Upper lobe of right lung (tissue), 1 donor: Measurements from ENCODE around the gene SHB. TPM values are rescaled to one million over a fixed set of nuclear protein-coding genes. Genes with fewer than 3 reads are reported as not detected.

Source experiments
- ATAC-seq: fragments of 200-7000 bp; cut with Tn5 transposase; one replicate; pipeline ENCODE4 v1.9.1; 2020; ENCODE audit warnings: mild to moderate bottlenecking, moderate library complexity
- DNase-seq: peaks from one replicate; pipeline ENCODE4 v3.0.0-alpha.2; 2020
- H3K27ac ChIP-seq: fragments of 200-600 bp; one replicate; pipeline ENCODE4 v1.8.0; 2022
- H3K27me3 ChIP-seq: fragments of 200-600 bp; one replicate; pipeline ENCODE4 v1.8.0; 2022; ENCODE audit warnings: mild to moderate bottlenecking
- H3K36me3 ChIP-seq: fragments of 200-600 bp; one replicate; pipeline ENCODE4 v1.8.0; 2022
- H3K4me1 ChIP-seq: fragments of 200-600 bp; one replicate; pipeline ENCODE4 v1.8.0; 2022
- H3K4me3 ChIP-seq: fragments of 200-600 bp; one replicate; pipeline ENCODE4 v1.8.0; 2022; ENCODE audit warnings: mild to moderate bottlenecking
- H3K9me3 ChIP-seq: fragments of 200-600 bp; one replicate; pipeline ENCODE4 v1.8.0; 2022
- CTCF ChIP-seq: fragments of 200-600 bp; IDR thresholded peaks from one replicate; pipeline ENCODE4 v1.8.0; 2022; ENCODE audit warnings: antibody characterized with exemption
- intact Hi-C: fragments of 100-400 bp; cut with DNase I; formaldehyde crosslinking; loops from one replicate; pipeline ENCODE4 v1.11.0; 2022
- total RNA-seq: library from RNA; stranded (reverse); fragmentation: NEBNext Ultra II Directional; extraction: Animal tissue kit (Norgen Biotek cat#: 25700); gene quantifications from one replicate; pipeline ENCODE4 v1.2.1, GENCODE V29; 2021
- donor health status: DM: no; HTN: yes; CAD: no; lungs with severe emphysema.

The SHB gene
- total RNA-seq, 1 donor from 2014 or later = 33.4 TPM

GRCh38 chr9:37918665-37919170 lies 150.3 kb downstream of the SHB start:
- Histone ChIP-seq H3K4me1 (peaks cover 18% of the 10 kb centered on the region), H3K9me3 (no peaks in the 10 kb centered on the region), H3K27ac (no peak overlapping the region), H3K27me3 (no peaks in the 10 kb centered on the region), H3K36me3 (no peaks in the 10 kb centered on the region), H3K4me3 (no peak overlapping the region)
- intact Hi-C loops = loop anchor here (10.0 kb wide), 1 partner anchor 446 kb away; no protein-coding TSS in a partner anchor
- no peak for ATAC-seq
- no peak for DNase-seq
- no peak for TF ChIP-seq CTCF

DNA sequence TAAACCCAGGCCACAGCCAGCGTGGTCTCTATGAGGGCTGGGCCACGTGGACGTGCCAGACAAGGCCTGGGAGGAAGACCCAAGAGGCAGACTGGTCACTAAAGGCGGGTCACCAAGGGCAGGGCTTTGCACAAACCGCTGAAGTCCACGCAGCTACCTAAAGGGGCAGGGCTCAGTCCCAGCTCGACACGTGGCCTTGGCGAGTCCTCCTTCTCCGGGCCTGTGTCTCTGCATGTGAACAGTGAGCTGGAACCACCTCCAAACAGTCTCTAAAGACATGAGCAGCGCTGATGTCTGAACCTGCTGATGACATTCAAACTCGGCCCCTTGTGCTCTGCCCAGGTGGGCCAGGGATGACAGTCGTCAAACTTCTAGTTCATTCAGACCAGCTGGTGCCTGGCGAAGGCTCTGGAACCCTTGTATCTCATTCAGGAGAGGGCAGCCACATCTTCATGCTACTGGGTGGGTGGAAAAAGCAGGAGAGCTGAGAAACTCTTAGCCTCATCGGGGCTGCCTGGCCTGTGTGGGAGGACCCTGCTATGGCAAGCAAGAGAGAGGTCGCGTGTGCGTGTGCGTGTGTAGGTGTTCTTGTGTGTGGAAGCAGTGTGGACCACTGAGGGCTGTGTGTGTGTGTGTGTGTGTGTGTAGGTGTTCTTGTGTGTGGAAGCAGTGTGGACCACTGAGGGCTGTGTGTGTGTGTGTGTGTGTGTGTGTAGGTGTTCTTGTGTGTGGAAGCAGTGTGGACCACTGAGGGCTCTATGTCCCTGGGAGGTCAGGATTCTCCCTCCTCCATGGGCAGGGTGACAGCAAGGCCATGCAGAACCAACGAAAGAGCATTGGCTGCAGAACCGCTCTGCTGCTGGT lies 151.0 kb downstream of the SHB start:
- no peak for TF ChIP-seq CTCF
- ATAC-seq (no peak), DNase-seq (no peak)
- intact Hi-C loops = loop anchor here (10.0 kb wide), 1 partner anchor 447 kb away; no protein-coding TSS in a partner anchor
- H3K4me1 ChIP-seq = peaks cover 18% of the 10 kb centered on the region
- no peaks in the 10 kb centered on the region for H3K36me3 ChIP-seq
- no peaks in the 10 kb centered on the region for H3K9me3 ChIP-seq
- H3K4me3 ChIP-seq = no peak overlapping the region
- H3K27ac ChIP-seq = peak overlapping the region; percentile 72
- H3K27me3 ChIP-seq = no peaks in the 10 kb centered on the region

- no peak for ATAC-seq
- no peak for TF ChIP-seq CTCF
- intact Hi-C loops = loop anchor here (10.0 kb wide), 1 partner anchor 447 kb away; no protein-coding TSS in a partner anchor
- Histone ChIP-seq H3K4me3 (no peak overlapping the region), H3K36me3 (no peaks in the 10 kb centered on the region), H3K4me1 (peaks cover 18% of the 10 kb centered on the region), H3K27ac (peak overlapping the region; percentile 72), H3K27me3 (no peaks in the 10 kb centered on the region), H3K9me3 (no peaks in the 10 kb centered on the region)
- no peak for DNase-seq
Measured at GRCh38 chr9:37917313-37917731, 151.7 kb downstream of the SHB start.

- no peak for ATAC-seq
- no peaks in the 10 kb centered on the region for H3K36me3 ChIP-seq
- no peak for TF ChIP-seq CTCF
- H3K4me1 ChIP-seq = peaks cover 18% of the 10 kb centered on the region
- no peak for DNase-seq
- H3K27ac ChIP-seq = peak overlapping the region; percentile 72
- intact Hi-C loops = loop anchor here (10.0 kb wide), 1 partner anchor 448 kb away; no protein-coding TSS in a partner anchor
- no peaks in the 10 kb centered on the region for H3K27me3 ChIP-seq
- no peaks in the 10 kb centered on the region for H3K9me3 ChIP-seq
- no peak overlapping the region for H3K4me3 ChIP-seq
Measured at GRCh38 chr9:37916471-37917312, 152.3 kb downstream of the SHB start.

- DNase-seq (no peak), ATAC-seq (no peak)
- no peaks in the 10 kb centered on the region for H3K36me3 ChIP-seq
- H3K4me1 ChIP-seq = peaks cover 18% of the 10 kb centered on the region
- peak overlapping the region; percentile 72 for H3K27ac ChIP-seq
- no peak overlapping the region for H3K4me3 ChIP-seq
- intact Hi-C loops = loop anchor here (10.0 kb wide), 1 partner anchor 449 kb away; no protein-coding TSS in a partner anchor
- no peaks in the 10 kb centered on the region for H3K27me3 ChIP-seq
- H3K9me3 ChIP-seq = no peaks in the 10 kb centered on the region
- TF ChIP-seq CTCF = no peak
Measured at GRCh38 chr9:37915911-37916470, 153.0 kb downstream of the SHB start.
